Choroid plexus epithelial cell (primary cell): ENCODE measurements around the gene SEPTIN5.
"Not testable (repeated sequence)": the region's sequence is repeated elsewhere in the genome, so short reads cannot be mapped to it uniquely, and the experiment has no call there.

ENCODE experiments used
- DNase-seq: peaks from one replicate; pipeline ENCODE4 v3.0.0-alpha.2; 2010; ENCODE audit warnings: low read depth
- H3K4me3 ChIP-seq: 2 replicates; pipeline ENCODE4 v1.5.1; 2011; ENCODE audit warnings: low read depth, mild to moderate bottlenecking, control low read depth, low read length, moderate library complexity
- TF ChIP-seq, protein P1 (sequence below): conservative IDR thresholded peaks from 2 replicates; pipeline ENCODE4 v1.5.1; 2011; ENCODE audit warnings: low read depth, mild to moderate bottlenecking, control low read depth, inconsistent platforms, low read length, moderate library complexity

SEPTIN5 gene

DNA sequence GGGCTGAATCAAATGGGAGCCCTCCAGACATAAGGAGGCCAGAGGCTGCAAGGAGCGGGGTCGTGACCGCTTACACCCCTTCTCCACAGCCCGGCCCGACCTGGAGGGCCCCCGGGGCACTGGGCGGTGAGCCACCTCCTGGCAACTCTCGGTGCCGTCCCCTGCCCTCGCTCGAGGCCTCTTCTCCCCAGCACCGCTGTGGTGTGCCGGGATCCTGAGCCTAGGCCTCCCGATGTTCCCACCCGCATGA is 8.6 kb downstream of the SEPTIN5 start:
- DNase-seq: no peak
- TF ChIP-seq, protein P1, sequence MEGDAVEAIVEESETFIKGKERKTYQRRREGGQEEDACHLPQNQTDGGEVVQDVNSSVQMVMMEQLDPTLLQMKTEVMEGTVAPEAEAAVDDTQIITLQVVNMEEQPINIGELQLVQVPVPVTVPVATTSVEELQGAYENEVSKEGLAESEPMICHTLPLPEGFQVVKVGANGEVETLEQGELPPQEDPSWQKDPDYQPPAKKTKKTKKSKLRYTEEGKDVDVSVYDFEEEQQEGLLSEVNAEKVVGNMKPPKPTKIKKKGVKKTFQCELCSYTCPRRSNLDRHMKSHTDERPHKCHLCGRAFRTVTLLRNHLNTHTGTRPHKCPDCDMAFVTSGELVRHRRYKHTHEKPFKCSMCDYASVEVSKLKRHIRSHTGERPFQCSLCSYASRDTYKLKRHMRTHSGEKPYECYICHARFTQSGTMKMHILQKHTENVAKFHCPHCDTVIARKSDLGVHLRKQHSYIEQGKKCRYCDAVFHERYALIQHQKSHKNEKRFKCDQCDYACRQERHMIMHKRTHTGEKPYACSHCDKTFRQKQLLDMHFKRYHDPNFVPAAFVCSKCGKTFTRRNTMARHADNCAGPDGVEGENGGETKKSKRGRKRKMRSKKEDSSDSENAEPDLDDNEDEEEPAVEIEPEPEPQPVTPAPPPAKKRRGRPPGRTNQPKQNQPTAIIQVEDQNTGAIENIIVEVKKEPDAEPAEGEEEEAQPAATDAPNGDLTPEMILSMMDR: no peak
- no peak overlapping the region for H3K4me3 ChIP-seq

- DNase-seq: peak; percentile 18
- TF ChIP-seq, protein P1: no peak
- no peak within 1 kb of the TSS for H3K4me3 ChIP-seq
These were observed 9.1 kb downstream of the SEPTIN5 start, which contains the start of gene GP1BB for GRCh38 chr22:19723232-19723982. Gene GP1BB, plus strand, starts transcription at chr22:19723539. Its CDS starts 31 bp downstream, at chr22:19723570.

DNA sequence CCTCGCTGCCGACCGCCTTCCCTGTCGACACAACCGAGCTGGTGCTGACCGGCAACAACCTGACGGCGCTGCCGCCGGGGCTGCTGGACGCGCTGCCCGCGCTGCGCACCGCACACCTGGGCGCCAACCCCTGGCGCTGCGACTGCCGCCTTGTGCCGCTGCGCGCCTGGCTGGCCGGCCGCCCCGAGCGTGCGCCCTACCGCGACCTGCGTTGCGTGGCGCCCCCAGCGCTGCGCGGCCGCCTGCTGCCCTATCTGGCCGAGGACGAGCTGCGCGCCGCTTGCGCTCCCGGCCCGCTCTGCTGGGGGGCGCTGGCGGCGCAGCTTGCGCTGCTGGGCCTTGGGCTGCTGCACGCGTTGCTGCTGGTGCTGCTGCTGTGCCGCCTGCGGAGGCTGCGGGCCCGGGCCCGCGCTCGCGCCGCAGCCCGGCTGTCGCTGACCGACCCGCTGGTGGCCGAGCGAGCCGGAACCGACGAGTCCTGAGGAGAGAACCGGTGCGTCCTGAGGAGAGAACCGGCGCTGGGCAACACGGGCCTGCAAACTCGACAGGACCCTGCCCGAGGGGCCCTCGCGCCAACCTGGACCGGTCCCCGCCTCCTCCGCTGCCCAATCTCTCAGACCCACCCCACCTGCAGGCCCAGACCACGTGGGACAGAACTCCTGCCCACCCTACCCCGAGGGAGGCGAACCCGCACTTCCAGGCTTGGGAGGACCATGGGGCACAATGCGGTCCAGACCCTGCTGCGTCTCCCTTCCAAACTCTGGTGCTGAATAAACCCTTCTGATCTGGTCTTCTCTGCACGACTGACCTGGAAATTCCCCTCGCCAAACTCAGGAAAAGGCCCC is 9.9 kb downstream of the SEPTIN5 start:
- TF ChIP-seq, protein P1: no peak
- peak; percentile 42 for DNase-seq
- H3K4me3 ChIP-seq: no peak overlapping the region

GRCh38 chr22:19724927-19725661 is 10.8 kb downstream of the SEPTIN5 start:
- DNase-seq: no peak
- H3K4me3 ChIP-seq: no peak overlapping the region
- TF ChIP-seq, protein P1: no peak

- DNase-seq, H3K4me3 ChIP-seq: not testable (repeated sequence)
These were observed 11.9 kb downstream of the SEPTIN5 start for GRCh38 chr22:19726064-19726788.

DNA sequence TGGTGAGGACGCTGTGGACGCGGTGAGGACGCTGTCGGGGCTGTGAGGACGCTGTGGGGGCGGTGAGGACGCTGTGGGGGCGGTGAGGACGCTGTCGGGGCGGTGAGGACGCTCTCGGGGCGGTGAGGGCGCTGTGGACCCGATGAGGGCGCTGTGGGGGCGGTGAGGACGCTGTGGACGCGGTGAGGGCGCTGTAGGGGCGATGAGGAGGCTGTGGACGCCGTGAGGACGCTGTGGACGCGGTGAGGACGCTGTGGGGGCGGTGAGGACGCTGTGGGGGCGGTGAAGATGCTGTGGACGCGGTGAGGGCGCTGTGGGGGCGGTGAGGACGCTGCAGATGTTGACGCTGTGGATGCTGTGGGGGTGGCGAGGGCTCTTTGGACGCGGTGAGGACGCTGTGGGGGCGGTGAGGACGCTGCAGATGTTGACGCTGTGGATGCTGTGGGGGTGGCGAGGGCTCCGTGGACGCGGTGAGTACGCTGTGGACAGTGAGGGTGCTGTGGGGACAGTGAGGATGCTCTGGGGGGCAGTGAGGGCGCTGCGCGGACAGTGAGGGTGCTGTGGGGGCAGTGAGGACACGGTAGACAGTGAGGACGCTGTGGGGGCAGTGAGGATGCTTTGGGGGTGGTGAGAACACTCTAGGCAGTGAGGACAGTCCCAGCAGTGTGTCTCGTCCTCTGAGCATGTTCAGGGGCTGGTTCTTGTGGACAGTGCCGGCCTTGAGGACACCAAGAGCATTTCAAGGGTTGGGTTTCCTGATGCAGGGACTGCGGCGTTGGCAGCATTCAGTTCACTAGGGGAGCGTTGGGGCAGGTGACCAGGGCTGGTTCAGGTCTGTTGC is 13.2 kb downstream of the SEPTIN5 start:
- no peak overlapping the region for H3K4me3 ChIP-seq
- TF ChIP-seq, protein P1: no peak
- DNase-seq: no peak
